Measurements from ENCODE around the gene COL11A2. TPM values are rescaled to one million over a fixed set of nuclear protein-coding genes. Genes with fewer than 3 reads are reported as not detected.

The COL11A2 gene
- total and polyA plus RNA-seq, 7 donors = 0.27 to 1.3 (median 0.57) TPM

DNA sequence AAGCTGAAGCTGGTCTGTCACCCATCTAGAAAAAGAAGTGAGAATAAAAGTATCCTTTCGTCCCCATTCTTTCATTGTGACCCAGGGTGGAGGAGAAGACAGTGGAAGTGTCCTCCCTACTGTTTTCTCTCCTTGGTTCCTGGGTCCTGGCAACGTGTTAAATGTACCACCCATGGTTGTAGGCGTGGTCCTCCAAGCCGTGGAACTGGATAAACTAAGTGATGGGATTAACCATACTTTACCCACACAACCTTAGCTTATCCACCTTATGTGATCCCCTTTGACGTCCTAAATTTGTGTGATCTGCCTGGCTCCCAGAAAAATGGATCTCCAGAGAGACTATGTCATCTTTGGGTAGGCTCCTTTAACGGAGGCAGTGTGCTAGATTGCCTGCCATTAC is 69.1 kb downstream of the COL11A2 start:
- intact Hi-C loops (cut with DNase I) = no loop called here
- DNase-seq (no peak), ATAC-seq (no peak)
- peaks cover 0 to 3% (median 0%) of the 10 kb centered on the region in 3 donors for H3K27me3 ChIP-seq (ENCODE audit: insufficient read depth in 3 of 3, low read length in 2 of 3)
- H3K36me3 ChIP-seq (ENCODE audit: insufficient read depth in 1 of 2, low read depth in 1 of 2) = no peaks in the 10 kb centered on the region
- no peak overlapping the region for H3K4me3 ChIP-seq
- 72 to 73% (median 73%) methylated on average over 6 of the region's 6 CpGs for WGBS, 3 donors
- H3K4me1 ChIP-seq = no peaks in the 10 kb centered on the region
- no peaks in the 10 kb centered on the region for H3K9me3 ChIP-seq
- no peak overlapping the region for H3K27ac ChIP-seq
- TF ChIP-seq, protein P1, sequence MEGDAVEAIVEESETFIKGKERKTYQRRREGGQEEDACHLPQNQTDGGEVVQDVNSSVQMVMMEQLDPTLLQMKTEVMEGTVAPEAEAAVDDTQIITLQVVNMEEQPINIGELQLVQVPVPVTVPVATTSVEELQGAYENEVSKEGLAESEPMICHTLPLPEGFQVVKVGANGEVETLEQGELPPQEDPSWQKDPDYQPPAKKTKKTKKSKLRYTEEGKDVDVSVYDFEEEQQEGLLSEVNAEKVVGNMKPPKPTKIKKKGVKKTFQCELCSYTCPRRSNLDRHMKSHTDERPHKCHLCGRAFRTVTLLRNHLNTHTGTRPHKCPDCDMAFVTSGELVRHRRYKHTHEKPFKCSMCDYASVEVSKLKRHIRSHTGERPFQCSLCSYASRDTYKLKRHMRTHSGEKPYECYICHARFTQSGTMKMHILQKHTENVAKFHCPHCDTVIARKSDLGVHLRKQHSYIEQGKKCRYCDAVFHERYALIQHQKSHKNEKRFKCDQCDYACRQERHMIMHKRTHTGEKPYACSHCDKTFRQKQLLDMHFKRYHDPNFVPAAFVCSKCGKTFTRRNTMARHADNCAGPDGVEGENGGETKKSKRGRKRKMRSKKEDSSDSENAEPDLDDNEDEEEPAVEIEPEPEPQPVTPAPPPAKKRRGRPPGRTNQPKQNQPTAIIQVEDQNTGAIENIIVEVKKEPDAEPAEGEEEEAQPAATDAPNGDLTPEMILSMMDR (IDR thresholded peaks at IDR 0.05) = no peak

DNA sequence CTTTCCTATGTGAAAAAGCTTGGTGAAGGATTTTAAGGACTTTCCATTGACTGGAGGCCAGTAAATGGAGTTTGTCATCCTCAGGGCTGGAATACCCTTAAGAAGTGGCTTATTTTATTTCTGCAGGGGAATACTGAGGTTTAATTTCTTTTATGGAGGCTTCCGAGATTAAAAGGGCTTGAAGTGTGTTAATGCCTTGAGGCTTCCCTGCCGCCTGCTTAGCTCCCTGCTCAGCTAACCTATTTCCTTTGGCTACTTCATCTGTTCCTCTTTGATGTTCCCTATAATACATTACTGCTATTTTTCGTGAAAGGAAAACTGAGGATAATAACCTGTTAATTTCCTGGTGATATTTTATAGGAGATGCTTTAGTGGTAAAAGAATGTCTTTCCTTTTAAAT is 72.3 kb downstream of the COL11A2 start:
- Histone ChIP-seq H3K9me3 (no peaks in the 10 kb centered on the region), H3K27me3 (ENCODE audit: insufficient read depth in 3 of 3, low read length in 2 of 3) (peaks cover 0 to 34% (median 8%) of the 10 kb centered on the region in 3 donors), H3K27ac (no peak overlapping the region), H3K4me3 (no peak overlapping the region), H3K4me1 (no peaks in the 10 kb centered on the region), H3K36me3 (ENCODE audit: insufficient read depth in 1 of 2, low read depth in 1 of 2) (no peaks in the 10 kb centered on the region)
- intact Hi-C loops (cut with DNase I) = no loop called here
- DNase-seq (no peak), ATAC-seq (no peak)
- 49 to 56% (median 56%) methylated on average over 3 of the region's 3 CpGs for WGBS, 3 donors
- TF ChIP-seq, protein P1 (IDR thresholded peaks at IDR 0.05) = no peak

DNA sequence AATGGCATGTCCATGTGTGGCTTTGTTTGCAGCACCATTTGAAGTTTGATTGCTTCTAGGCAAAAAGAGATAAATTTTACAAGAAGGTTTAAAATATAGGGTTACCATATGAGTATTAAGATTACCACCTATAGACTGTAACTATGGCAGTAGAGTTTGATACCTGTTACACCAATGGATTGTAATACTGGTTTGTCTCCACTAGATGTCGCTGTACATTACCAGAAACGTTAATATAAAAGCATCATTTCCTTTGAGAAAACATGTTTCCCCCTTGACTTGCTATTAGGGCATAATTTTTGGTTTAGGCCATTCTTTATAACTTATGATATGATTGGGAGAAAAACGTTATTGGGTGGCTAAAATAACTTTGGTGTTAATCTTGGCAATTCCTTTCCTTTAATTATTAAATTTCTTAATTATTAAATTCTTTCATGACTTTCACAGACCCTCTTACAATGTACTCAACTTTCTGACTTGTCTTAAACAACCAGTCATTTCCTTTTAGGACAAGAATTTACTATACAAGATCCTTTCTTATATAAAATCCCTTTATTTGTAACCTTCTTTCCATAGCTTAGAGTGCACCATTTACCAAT is 73.6 kb downstream of the COL11A2 start:
- Histone ChIP-seq H3K27me3 (ENCODE audit: insufficient read depth in 3 of 3, low read length in 2 of 3) (peaks cover 0 to 43% (median 8%) of the 10 kb centered on the region in 3 donors), H3K4me3 (no peak overlapping the region), H3K27ac (no peak overlapping the region), H3K9me3 (no peaks in the 10 kb centered on the region), H3K36me3 (ENCODE audit: insufficient read depth in 1 of 2, low read depth in 1 of 2) (no peaks in the 10 kb centered on the region), H3K4me1 (no peaks in the 10 kb centered on the region)
- 0 to 1% (median 1%) methylated on average over 3 of the region's 3 CpGs for WGBS, 3 donors
- ATAC-seq = peak in 2 of 4 donors; percentile 46 to 65
- TF ChIP-seq, protein P1 (IDR thresholded peaks at IDR 0.05) = peak; percentile 85
- DNase-seq = no peak
- intact Hi-C loops (cut with DNase I) = loop anchor here (1.0 to 5.0 kb wide), 2 partner anchors 129 to 130 kb away; no protein-coding TSS in a partner anchor

DNA sequence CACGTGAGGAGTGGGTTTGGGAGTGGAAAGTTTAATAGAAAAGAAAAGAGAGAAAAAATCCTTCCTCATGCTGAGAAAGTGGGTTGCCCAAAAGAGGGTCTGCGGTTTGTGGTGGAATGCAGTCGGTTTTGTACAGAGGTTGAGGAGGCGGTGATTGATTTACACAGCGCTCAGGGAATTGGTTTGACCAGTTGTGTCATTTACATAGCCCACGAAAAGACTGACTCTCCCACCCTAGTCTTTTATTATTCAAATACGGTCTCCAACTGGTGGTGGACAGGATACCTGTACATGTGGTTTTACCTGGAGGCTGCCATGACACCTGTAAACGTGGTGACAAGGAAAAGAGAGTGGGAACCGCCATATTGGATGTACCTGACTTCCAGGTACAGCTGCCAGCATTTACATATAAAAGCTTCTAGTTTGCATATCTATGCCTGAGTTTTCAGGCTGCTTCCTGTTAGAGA is 74.4 kb downstream of the COL11A2 start:
- H3K36me3 ChIP-seq (ENCODE audit: insufficient read depth in 1 of 2, low read depth in 1 of 2) = no peaks in the 10 kb centered on the region
- H3K27me3 ChIP-seq (ENCODE audit: insufficient read depth in 3 of 3, low read length in 2 of 3) = peaks cover 0 to 51% (median 8%) of the 10 kb centered on the region in 3 donors
- TF ChIP-seq, protein P1 (IDR thresholded peaks at IDR 0.05) = no peak
- ATAC-seq (no peak), DNase-seq (no peak)
- no peaks in the 10 kb centered on the region for H3K9me3 ChIP-seq
- H3K27ac ChIP-seq = no peak overlapping the region
- intact Hi-C loops (cut with DNase I) = loop anchor here (1.0 to 5.0 kb wide), 2 partner anchors 129 to 130 kb away; no protein-coding TSS in a partner anchor
- 8 to 10% (median 10%) methylated on average over 9 of the region's 9 CpGs for WGBS, 3 donors
- H3K4me3 ChIP-seq = no peak overlapping the region
- no peaks in the 10 kb centered on the region for H3K4me1 ChIP-seq

Data from psoas muscle (tissue), 8 donors.